GM18907 (cell line): ENCODE results near the gene MAP3K2.
A peak's percentile ranks its signal among the peaks of the same experiment; 100 is the strongest.

Experiments used
- ATAC-seq: cut with Tn5 transposase; IDR thresholded peaks from one replicate; pipeline ENCODE4 v1.9.1; 2021; ENCODE audit warnings: mild to moderate bottlenecking, moderate library complexity; ENCODE audit not compliant: unreplicated experiment

MAP3K2 gene

GRCh38 chr2:127305990-127306585 is 81.7 kb downstream of the MAP3K2 start:
- ATAC-seq: no peak

GRCh38 chr2:127302168-127302567 is 85.6 kb downstream of the MAP3K2 start:
- no peak for ATAC-seq

- peak; percentile 99 for ATAC-seq
Measured at GRCh38 chr2:127293748-127294562, 93.8 kb downstream of the MAP3K2 start, which contains the start of gene ERCC3. TSS of gene ERCC3 (minus strand) at chr2:127294144. CDS start at chr2:127294081, 63 bp downstream.

- no peak for ATAC-seq
Measured at GRCh38 chr2:127293386-127293747, 94.4 kb downstream of the MAP3K2 start.

- no peak for ATAC-seq
Measured at GRCh38 chr2:127288274-127288673, 99.5 kb downstream of the MAP3K2 start.

- no peak for ATAC-seq
Measured at GRCh38 chr2:127283275-127283674, 104.5 kb downstream of the MAP3K2 start.

- ATAC-seq: no peak
Measured at GRCh38 chr2:127280693-127281092, 107.1 kb downstream of the MAP3K2 start.

- no peak for ATAC-seq
Measured at GRCh38 chr2:127279781-127280180, 108.0 kb downstream of the MAP3K2 start.

GRCh38 chr2:127278959-127279358 is 108.8 kb downstream of the MAP3K2 start:
- ATAC-seq: no peak

- ATAC-seq: peak; percentile 95
Measured at GRCh38 chr2:127277028-127277427, 110.7 kb downstream of the MAP3K2 start.

GRCh38 chr2:127275789-127276188 is 112.0 kb downstream of the MAP3K2 start:
- no peak for ATAC-seq

GRCh38 chr2:127275356-127275755 is 112.4 kb downstream of the MAP3K2 start:
- no peak for ATAC-seq

GRCh38 chr2:127270663-127271062 is 117.1 kb downstream of the MAP3K2 start:
- ATAC-seq: no peak

GRCh38 chr2:127261804-127262406 is 125.9 kb downstream of the MAP3K2 start:
- no peak for ATAC-seq

GRCh38 chr2:127259355-127259754 is 128.4 kb downstream of the MAP3K2 start:
- no peak for ATAC-seq

- ATAC-seq: no peak
Measured at GRCh38 chr2:127256866-127257265, 130.9 kb downstream of the MAP3K2 start.

- no peak for ATAC-seq
Measured at GRCh38 chr2:127256381-127256780, 131.4 kb downstream of the MAP3K2 start.

GRCh38 chr2:127255721-127256120 is 132.1 kb downstream of the MAP3K2 start:
- no peak for ATAC-seq

- no peak for ATAC-seq
Measured at GRCh38 chr2:127255146-127255545, 132.6 kb downstream of the MAP3K2 start.

- no peak for ATAC-seq
Measured at GRCh38 chr2:127254386-127254981, 133.3 kb downstream of the MAP3K2 start.
